ENCODE data around the gene RGL2. TPM values are rescaled to one million over a fixed set of nuclear protein-coding genes. Genes with fewer than 3 reads are reported as not detected.
A peak's percentile ranks its signal among the peaks of the same experiment; 100 is the strongest.

Gene RGL2
- total and polyA plus RNA-seq, 2 of the 13 experiments (the other 11 are each of a cell fraction or from before 2014, with no cell fraction given): 22.9 to 47.4 TPM

GRCh38 chr6:33312361-33313104, 13.8 kb upstream of the RGL2 start (continued):
- TF ChIP-seq MYC (CRISPR knock-in tag; IDR thresholded peaks at IDR 0.05; ENCODE audit: borderline replicate concordance): peak; percentile 59; the same call in 1 of the 2 replicates
- 0 out of 2 replicates have a peak, but pooled peaks have one; percentile 26 for TF ChIP-seq ZFP36L1 (CRISPR knock-in tag; IDR thresholded peaks at IDR 0.05)
- TF ChIP-seq TIGD3 (CRISPR knock-in tag; IDR thresholded peaks at IDR 0.05; ENCODE audit: borderline replicate concordance): no peak
- TF ChIP-seq POGK (CRISPR knock-in tag; conservative IDR thresholded peaks at IDR 0.05): no peak
- no peak for TF ChIP-seq MTF1 (CRISPR knock-in tag; IDR thresholded peaks at IDR 0.05)
- peak; percentile 68; the same call in 1 of the 2 replicates for TF ChIP-seq MEIS2 (CRISPR knock-in tag; IDR thresholded peaks at IDR 0.05)
- peak; percentile 85 for TF ChIP-seq TFE3 (CRISPR knock-in tag; IDR thresholded peaks at IDR 0.05)
- TF ChIP-seq MAX (IDR thresholded peaks at IDR 0.05): peak; percentile 56; the same call in 1 of the 2 replicates
- TF ChIP-seq SOX5 (CRISPR knock-in tag; IDR thresholded peaks at IDR 0.05; ENCODE audit: borderline replicate concordance): peak; percentile 39; the same call in 1 of the 2 replicates
- no peak for TF ChIP-seq SOX6 (IDR thresholded peaks at IDR 0.05)
- TF ChIP-seq SOX6 (CRISPR knock-in tag; IDR thresholded peaks at IDR 0.05): peak; percentile 49; the same call in 1 of the 2 replicates
- TF ChIP-seq ZNF614 (CRISPR knock-in tag; IDR thresholded peaks at IDR 0.05; ENCODE audit: borderline replicate concordance): peak; percentile 86
- peak; percentile 64 for TF ChIP-seq ZFP91 (CRISPR knock-in tag; IDR thresholded peaks at IDR 0.05; ENCODE audit: borderline replicate concordance)
- TF ChIP-seq IRF1 (CRISPR knock-in tag; IDR thresholded peaks at IDR 0.05; ENCODE audit: low read depth): no peak
- TF ChIP-seq ELK4 (CRISPR knock-in tag; IDR thresholded peaks at IDR 0.05; ENCODE audit: borderline replicate concordance): no peak

All from HepG2 (cell line).